GM12878 (cell line): ENCODE results near the gene NRG3. TPM values are rescaled to one million over a fixed set of nuclear protein-coding genes. Genes with fewer than 3 reads are reported as not detected.
A peak's percentile ranks its signal among the peaks of the same experiment; 100 is the strongest.

Source experiments
- ATAC-seq: fragments of 200-7000 bp; cut with Tn5 transposase; 3 replicates; pipeline ENCODE4 v1.9.1; 2020; ENCODE audit warnings: mild to moderate bottlenecking, moderate library complexity
- BruUV-seq: library from RNA; stranded (reverse); fragments of 400-500 nt; replicated peaks from 2 replicates; lab custom pipeline; 2021; lab: Mats Ljungman, UMichigan
- CTCF ChIA-PET: fragments of 300-600 bp; sonication (Branson Sonifier 250); formaldehyde crosslinking; extraction: SDS; loops from one replicate; lab custom pipeline; 2021; ENCODE audit warnings: inconsistent platforms; lab: Yijun Ruan, JAX
- POLR2A ChIA-PET: fragments of 350-600 bp; formaldehyde crosslinking; extraction: SDS; loops from one replicate; lab custom pipeline; 2021; ENCODE audit warnings: inconsistent platforms; lab: Charles Lee
- RAD21 ChIA-PET: fragments of 300-600 bp; sonication (Branson Sonifier 250); formaldehyde crosslinking; loops from one replicate; lab custom pipeline; 2023; ENCODE audit warnings: antibody characterized with exemption; ENCODE audit not compliant: unreplicated experiment; lab: Charles Lee
- SMC1A ChIA-PET: fragments of 300-600 bp; sonication (Branson Sonifier 250); formaldehyde crosslinking; loops from one replicate; lab custom pipeline; 2023; ENCODE audit not compliant: unreplicated experiment, uncharacterized antibody; lab: Charles Lee
- DNase-seq: peaks from one replicate; pipeline ENCODE4 v3.0.0-alpha.2; 2011; ENCODE audit warnings: low read depth, low spot score
- FAIRE-seq: peaks from 3 replicates; lab custom pipeline; 2011; peaks lifted over from hg19 to GRCh38; lab: Jason Lieb, UNC
- H2AFZ ChIP-seq: 2 replicates; pipeline ENCODE4 v1.6.0; 2011; ENCODE audit warnings: low read depth, low read length, control low read depth; ENCODE audit not compliant: control insufficient read depth
- H3K27ac ChIP-seq: 2 replicates; pipeline ENCODE4 v1.5.1; 2011; ENCODE audit warnings: control low read depth; ENCODE audit not compliant: control insufficient read depth, insufficient read depth
- H3K27me3 ChIP-seq, 2 experiments: replicated peaks in 1 of 2; 2 replicates each; pipeline versions ENCODE4 v1.6.0 to v1.6.1; 2011; ENCODE audit warnings: low read length in 1 of 2; ENCODE audit not compliant: control insufficient read depth in 2 of 2, insufficient read depth in 2 of 2
- H3K36me3 ChIP-seq, 2 experiments: 2 replicates each; pipeline ENCODE4 v1.5.1; 2011; ENCODE audit warnings: low read length in 1 of 2; ENCODE audit not compliant: control insufficient read depth in 2 of 2, insufficient read depth in 2 of 2
- H3K4me1 ChIP-seq: 2 replicates; pipeline ENCODE4 v1.6.1; 2011; ENCODE audit warnings: mild to moderate bottlenecking, low read length, moderate library complexity, mixed read lengths; ENCODE audit not compliant: control insufficient read depth, insufficient read depth
- H3K4me2 ChIP-seq: 2 replicates; pipeline ENCODE4 v1.6.0; 2011; ENCODE audit warnings: control low read depth; ENCODE audit not compliant: control insufficient read depth, insufficient read depth
- H3K4me3 ChIP-seq: fragments of 200-600 bp; sonication (generic); 2 replicates; pipeline ENCODE4 v1.5.1; 2016
- H3K79me2 ChIP-seq: 2 replicates; pipeline ENCODE4 v1.6.0; 2011; ENCODE audit warnings: low read length; ENCODE audit not compliant: control insufficient read depth, insufficient read depth
- H3K9ac ChIP-seq: 2 replicates; pipeline ENCODE4 v1.8.0; 2011; ENCODE audit warnings: low read length, control low read depth, mixed read lengths; ENCODE audit not compliant: control insufficient read depth, insufficient read depth
- H3K9me3 ChIP-seq: replicated peaks from 3 replicates; pipeline ENCODE4 v1.5.1; 2011; ENCODE audit warnings: mild to moderate bottlenecking, low read length; ENCODE audit not compliant: control insufficient read depth, insufficient read depth
- H4K20me1 ChIP-seq: 2 replicates; pipeline ENCODE4 v1.6.0; 2011; ENCODE audit not compliant: control insufficient read depth, insufficient read depth
- BCL11A ChIP-seq: IDR thresholded peaks from 2 replicates; pipeline ENCODE4 v1.6.1; 2011; ENCODE audit warnings: low read depth, low read length
- CHD1 ChIP-seq: IDR thresholded peaks from 2 replicates; pipeline ENCODE4 v1.6.1; 2012; ENCODE audit warnings: low read depth, low read length, improper control_type of control experiment
- EGR1 ChIP-seq, 2 experiments: IDR thresholded peaks; 1 replicate in 1 of 2; 2 replicates in 1 of 2; pipeline ENCODE4 v1.6.1; 2011 to 2012; ENCODE audit warnings: low read depth in 2 of 2, low read length in 2 of 2, borderline replicate concordance in 1 of 2, mild to moderate bottlenecking in 1 of 2, moderate library complexity in 1 of 2
- EP300 ChIP-seq, 2 experiments: fragments of 150-350 bp in 1 of 2; IDR thresholded peaks; 2 replicates each; pipeline ENCODE4 v1.6.1; 2011 to 2012; ENCODE audit warnings: low read depth in 2 of 2, low read length in 2 of 2, borderline replicate concordance in 1 of 2, improper control_type of control experiment in 1 of 2, inconsistent platforms in 1 of 2; ENCODE audit not compliant: control insufficient read depth in 1 of 2
- IKZF2 ChIP-seq, 2 experiments: fragments of 450-650 bp; IDR thresholded peaks; 2 replicates each; pipeline ENCODE4 v1.6.1; 2017; ENCODE audit warnings: mild to moderate bottlenecking in 2 of 2, moderate library complexity in 2 of 2
- IRF4 ChIP-seq: IDR thresholded peaks from 2 replicates; pipeline ENCODE4 v1.6.1; 2011; ENCODE audit warnings: low read depth, low read length
- JUNB ChIP-seq: IDR thresholded peaks from 2 replicates; pipeline ENCODE4 v1.6.1; 2016; ENCODE audit warnings: antibody characterized with exemption, mild to moderate bottlenecking
- RAD21 ChIP-seq: IDR thresholded peaks from 2 replicates; pipeline ENCODE4 v1.6.1; 2011; ENCODE audit warnings: mild to moderate bottlenecking, low read depth, low read length, moderate library complexity; ENCODE audit not compliant: insufficient read depth
- RUNX3 ChIP-seq: IDR thresholded peaks from 2 replicates; pipeline ENCODE4 v1.6.1; 2012; ENCODE audit warnings: low read length, inconsistent platforms
- SPI1 ChIP-seq: IDR thresholded peaks from 2 replicates; pipeline ENCODE4 v1.6.1; 2011; ENCODE audit warnings: low read depth, mild to moderate bottlenecking, low read length, moderate library complexity, borderline replicate concordance; ENCODE audit not compliant: insufficient read depth
- SRF ChIP-seq, 2 experiments: IDR thresholded peaks; 2 replicates each; pipeline ENCODE4 v1.6.1; 2011; ENCODE audit warnings: low read depth in 2 of 2, low read length in 2 of 2, mild to moderate bottlenecking in 1 of 2, moderate library complexity in 1 of 2
- TCF12 ChIP-seq: IDR thresholded peaks from 2 replicates; pipeline ENCODE4 v1.6.1; 2011; ENCODE audit warnings: low read depth, mild to moderate bottlenecking, low read length
- WGBS: methylation state at CpG from one replicate; pipeline ENCODE4 v1.1.6; 2016; ENCODE audit warnings: low lambda C conversion rate; ENCODE audit not compliant: insufficient replicate concordance, insufficient coverage; ENCODE audit errors: missing lambda C conversion rate; 5-methylcytosine and 5-hydroxymethylcytosine counted together
- in situ Hi-C: fragments of 300-500 bp; cut with MboI; formaldehyde crosslinking; loops from 9 replicates; pipeline ENCODE4 v1.14.3; 2018; ENCODE audit warnings: mixed read lengths
- intact Hi-C: fragments of 100-400 bp; cut with micrococcal nuclease; formaldehyde crosslinking; loops from one replicate; pipeline ENCODE4 v1.14.2; 2022; ENCODE audit not compliant: unreplicated experiment
- polyA plus RNA-seq, 11 experiments: library from polyadenylated mRNA; depleted of rRNA in 4 of 11; unstranded in 6 of 11; stranded (reverse) in 5 of 11; fragments of >200 nt; fragmentation: Nextera tagmentation in 4 of 11; fragmentation: Illumina TruSeq in 1 of 11; extraction: Ambion mirVana in 4 of 11; extraction: Trizol in 1 of 11; gene quantifications; 1 replicate in 1 of 11; 2 replicates in 10 of 11; pipeline versions ENCODE4 v1.2.1 to v1.2.3, GENCODE V29; 2011 to 2016; ENCODE audit warnings: inconsistent platforms in 2 of 11, missing spikeins in 2 of 11, low read depth in 1 of 11
- total RNA-seq, 4 experiments: library from RNA; depleted of rRNA in 3 of 4; stranded (reverse); fragments of >200 nt in 3 of 4; fragmentation: Illumina TruSeq in 1 of 4; extraction: Trizol in 1 of 4; gene quantifications; 2 replicates each; pipeline versions ENCODE4 v1.2.1 to v1.2.3, GENCODE V29; 2013 to 2021

NRG3 gene
- total and polyA plus RNA-seq, 10 of the 15 experiments (the other 5 are each of a cell fraction or from before 2014, with no cell fraction given), result 0.03 to 0.41 (median 0.17) TPM; not detected in 3

DNA sequence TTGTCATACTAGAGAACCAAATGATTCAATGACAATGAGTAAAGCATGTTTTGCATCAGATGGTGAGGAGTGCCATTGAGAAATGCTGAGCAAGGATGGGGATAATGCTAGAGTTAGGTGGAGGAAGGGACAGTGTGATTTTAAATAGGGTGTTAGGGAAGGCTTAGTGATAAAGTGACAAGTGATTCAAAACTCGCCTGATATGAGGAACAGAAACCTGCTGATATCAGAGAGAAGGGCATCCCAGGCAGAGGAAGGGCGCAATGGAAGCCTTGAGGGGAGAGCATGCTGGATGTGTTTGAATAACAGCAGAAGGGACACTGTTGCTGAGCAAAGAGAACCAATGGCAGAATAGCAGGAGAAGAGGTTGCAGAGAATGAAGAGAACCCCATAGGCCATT, 196.2 kb downstream of the NRG3 start:
- FAIRE-seq (no peak), ATAC-seq (peak; percentile 87), DNase-seq (no peak)
- H3K36me3 ChIP-seq, result no peaks in the 10 kb centered on the region
- no peak overlapping the region for H3K4me3 ChIP-seq
- ChIA-PET CTCF (no interaction called here), POLR2A (no interaction called here), RAD21 (no interaction called here), SMC1A (no interaction called here)
- 18% methylated on average over 2 of the region's 2 CpGs for WGBS
- TF ChIP-seq IRF4, result peak; percentile 80
- TF ChIP-seq EGR1 (IDR thresholded peaks at IDR 0.05; ENCODE audit: borderline replicate concordance in 1 of 2, low read depth in 2 of 2, low read length in 2 of 2), result no peak
- 0 out of 2 replicates have a peak, but pooled peaks have one; percentile 30 for TF ChIP-seq BCL11A
- peak in 1 of 2 experiments; percentile 34; a peak in 1 of 4 replicates for TF ChIP-seq IKZF2 (IDR thresholded peaks at IDR 0.05)
- TF ChIP-seq RUNX3, result no peak
- peak; percentile 77 for TF ChIP-seq JUNB
- TF ChIP-seq CHD1, result no peak
- TF ChIP-seq SRF (IDR thresholded peaks at IDR 0.05; ENCODE audit: low read depth in 2 of 2, low read length in 2 of 2), result 0 out of 4 replicates have a peak, but pooled peaks of 1 of the 2 experiments have one; percentile 18
- 0 out of 4 replicates have a peak, but pooled peaks of 1 of the 2 experiments have one; percentile 47 for TF ChIP-seq EP300 (IDR thresholded peaks at IDR 0.05; ENCODE audit: borderline replicate concordance in 1 of 2, control insufficient read depth in 1 of 2, low read depth in 2 of 2, low read length in 2 of 2)
- no peak for TF ChIP-seq TCF12
- no peak for TF ChIP-seq RAD21
- TF ChIP-seq SPI1, result peak; percentile 64; the same call in 1 of the 2 replicates
- no peaks in the 10 kb centered on the region for H3K4me1 ChIP-seq
- H3K9ac ChIP-seq, result no peak overlapping the region
- BruUV-seq, result no TSS peak
- intact Hi-C loops, result no loop called here
- in situ Hi-C loops, result no loop called here
- no peaks in the 10 kb centered on the region for H4K20me1 ChIP-seq
- H3K4me2 ChIP-seq, result no peak overlapping the region
- H2AFZ ChIP-seq, result no peak overlapping the region
- no peaks in the 10 kb centered on the region for H3K9me3 ChIP-seq
- H3K27ac ChIP-seq, result no peak overlapping the region
- no peaks in the 10 kb centered on the region for H3K27me3 ChIP-seq
- H3K79me2 ChIP-seq, result no peaks in the 10 kb centered on the region
